Subcutaneous adipose tissue (tissue), 4 donors: Measurements from ENCODE around the gene MTX3. TPM values are rescaled to one million over a fixed set of nuclear protein-coding genes. Genes with fewer than 3 reads are reported as not detected.

ENCODE experiments used
- CTCF ChIP-seq: fragments of 450-650 bp; IDR thresholded peaks from one replicate; pipeline ENCODE4 v1.5.1; 2016; ENCODE audit warnings: low read depth, mild to moderate bottlenecking, control low read depth, antibody characterized with exemption, moderate library complexity
- total RNA-seq, 4 donors: library from RNA; depleted of rRNA; stranded (reverse); fragments of >200 nt; gene quantifications; one replicate each; pipeline ENCODE4 v1.1.0, GENCODE V29; 2016

Gene MTX3
- total RNA-seq, 4 donors from 2014 or later: 9.9 to 17.0 (median 14.9) TPM

GRCh38 chr5:79999722-80000121 is 8.7 kb upstream of the MTX3 start:
- TF ChIP-seq CTCF: no peak

- TF ChIP-seq CTCF: no peak
Measured at GRCh38 chr5:79992891-79993657, 2.0 kb upstream of the MTX3 start.

GRCh38 chr5:79990205-79990597 is 861 bp downstream of the MTX3 start:
- no peak for TF ChIP-seq CTCF

- no peak for TF ChIP-seq CTCF
Measured at GRCh38 chr5:79986260-79986659, 4.8 kb downstream of the MTX3 start.

- TF ChIP-seq CTCF: no peak
Measured at GRCh38 chr5:79985288-79985687, 5.8 kb downstream of the MTX3 start.

- no peak for TF ChIP-seq CTCF
Measured at GRCh38 chr5:79984363-79984762, 6.7 kb downstream of the MTX3 start.

- TF ChIP-seq CTCF: no peak
Measured at GRCh38 chr5:79983618-79984017, 7.4 kb downstream of the MTX3 start.
